NK-92 treated with Interleukin-12 subunit alpha and Interleukin-12 subunit beta, amount 100 ng/mL, for 24 hours (cell line): ENCODE results near the gene SARDH.

Source experiments
- DNase-seq: peaks from one replicate; lab custom pipeline; 2025; lab: John Stamatoyannopoulos, UW

The SARDH gene

DNA sequence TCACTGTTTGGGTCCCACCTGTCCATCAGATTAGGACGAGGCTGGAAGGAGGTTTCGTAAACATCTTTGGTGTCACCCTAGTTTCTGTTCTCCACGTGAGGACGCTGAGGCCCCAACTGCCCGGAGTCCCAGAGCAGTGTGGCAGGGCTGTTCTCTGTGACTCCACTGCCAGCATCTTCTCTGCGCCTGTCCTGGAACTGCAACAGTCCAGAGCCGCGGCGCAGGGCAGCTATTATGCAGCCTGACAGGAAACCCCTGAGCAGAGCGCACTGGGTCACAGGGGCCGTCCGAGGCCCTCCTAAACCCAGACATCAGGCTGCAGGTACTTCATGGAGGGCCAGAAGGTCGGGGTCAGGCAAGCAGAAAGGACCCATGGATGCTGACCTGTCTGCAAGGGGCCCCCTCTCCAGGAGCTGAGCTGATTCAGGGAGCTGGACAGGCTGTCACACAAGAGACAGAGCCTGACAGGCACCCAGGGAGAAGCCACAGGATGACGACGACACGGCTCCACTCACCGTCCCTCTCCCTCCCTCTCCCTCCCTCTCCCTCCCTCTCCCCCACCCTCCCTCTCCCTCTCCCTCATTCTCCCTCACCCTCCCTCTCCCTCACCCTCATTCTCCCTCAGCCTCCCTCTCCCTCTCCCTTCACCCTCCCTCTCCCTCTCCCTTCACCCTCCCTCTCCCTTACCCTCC is 70.2 kb downstream of the SARDH start:
- no peak for DNase-seq

DNA sequence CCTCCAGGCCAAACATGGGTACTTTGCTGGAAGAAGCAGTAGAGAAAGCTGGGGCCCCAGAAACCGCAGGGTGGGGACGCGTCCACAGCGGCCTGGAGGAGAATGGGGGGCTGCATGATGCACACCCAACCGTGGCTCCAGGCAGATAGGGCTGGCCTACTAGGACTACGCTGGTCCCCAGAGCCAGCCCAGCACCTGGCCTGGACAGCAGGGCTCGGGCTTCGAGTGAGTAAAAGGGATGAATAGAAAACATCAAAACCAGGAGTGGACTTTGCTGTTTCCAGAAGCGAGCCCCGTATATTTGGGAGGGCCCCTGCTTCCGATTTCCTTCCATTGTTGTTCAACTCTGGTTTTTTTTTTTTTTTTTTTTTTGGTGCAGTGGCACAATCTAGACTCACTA is 71.3 kb downstream of the SARDH start:
- no peak for DNase-seq

- DNase-seq, result no peak
Measured at GRCh38 chr9:133666387-133666786, 71.8 kb downstream of the SARDH start.

DNA sequence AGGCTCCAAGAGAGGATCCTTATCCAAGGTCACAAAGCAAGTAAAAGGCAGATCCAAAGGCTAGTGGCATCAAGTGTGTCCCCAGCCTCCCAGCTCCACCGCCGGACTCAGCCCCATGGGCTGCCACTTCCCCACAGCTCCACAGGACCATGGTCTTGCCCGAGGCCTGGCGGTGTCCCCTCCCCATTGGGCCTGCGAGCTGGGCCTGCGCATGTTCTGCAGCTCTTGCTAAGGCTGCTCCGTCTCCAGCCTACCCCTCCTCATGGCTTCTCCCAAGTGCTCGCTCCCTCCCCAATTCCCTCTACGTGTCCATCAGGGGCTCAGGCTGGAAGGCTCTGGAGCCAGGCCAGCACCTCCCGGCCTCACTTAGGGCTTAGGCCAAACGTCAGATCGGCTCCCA is 72.6 kb downstream of the SARDH start:
- no peak for DNase-seq

DNA sequence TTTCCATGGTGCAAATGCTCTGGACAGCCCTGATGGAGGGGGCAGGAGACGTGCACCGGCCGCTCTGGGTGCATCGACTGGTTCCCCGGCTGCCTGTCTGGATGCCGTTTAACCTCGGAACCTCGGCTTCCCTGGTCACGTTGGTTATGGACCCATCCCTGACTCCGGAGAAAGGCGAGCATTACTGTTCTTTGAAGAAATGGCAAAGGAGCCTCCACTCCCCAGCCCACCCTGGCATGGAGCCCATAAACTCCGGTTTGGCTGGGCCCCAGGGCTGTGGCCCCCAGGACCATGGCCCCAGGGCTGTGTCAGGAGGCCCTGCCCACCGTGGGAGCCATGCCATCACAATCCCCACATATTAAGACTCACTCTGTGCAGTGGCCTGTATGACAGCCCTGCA is 73.1 kb downstream of the SARDH start:
- no peak for DNase-seq

GRCh38 chr9:133664173-133665050 is 73.7 kb downstream of the SARDH start:
- no peak for DNase-seq

DNA sequence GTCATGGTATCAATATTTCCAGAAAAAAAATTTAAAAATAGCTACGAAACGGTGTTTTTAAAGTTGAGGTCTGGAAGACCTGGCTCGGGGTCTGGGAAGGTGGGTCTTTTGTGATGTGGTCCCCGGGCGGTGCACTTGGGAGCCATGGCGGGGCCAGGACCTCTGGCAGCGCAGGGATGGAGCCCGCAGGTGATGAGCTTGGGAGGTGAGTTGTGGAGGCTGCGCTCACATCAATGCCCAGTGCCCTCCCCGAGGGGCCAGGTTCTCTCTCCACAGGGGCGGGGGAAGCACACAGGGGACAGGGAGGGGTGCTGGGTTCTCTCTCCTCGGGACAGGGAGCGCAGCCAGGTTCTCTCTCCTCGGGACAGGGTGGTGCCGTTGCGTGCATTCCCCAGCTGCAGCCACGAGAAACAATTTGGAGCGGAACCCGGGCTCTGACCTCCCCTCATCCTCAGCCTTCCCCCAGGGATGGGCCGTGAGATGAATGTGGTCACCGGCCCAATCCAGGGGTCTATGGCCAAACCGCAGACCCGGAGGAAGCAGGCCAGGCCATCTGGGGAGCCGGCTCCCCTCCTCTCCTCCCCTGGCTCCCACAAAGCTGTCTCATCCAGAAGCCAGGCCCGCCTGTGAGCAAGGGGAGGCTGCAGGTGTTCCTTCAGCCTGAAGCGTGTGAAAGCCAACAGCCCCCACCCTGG is 76.2 kb downstream of the SARDH start:
- no peak for DNase-seq

- DNase-seq, result no peak
Measured at GRCh38 chr9:133659516-133659915, 78.6 kb downstream of the SARDH start.

GRCh38 chr9:133658442-133659431 is 79.4 kb downstream of the SARDH start:
- DNase-seq, result no peak

DNA sequence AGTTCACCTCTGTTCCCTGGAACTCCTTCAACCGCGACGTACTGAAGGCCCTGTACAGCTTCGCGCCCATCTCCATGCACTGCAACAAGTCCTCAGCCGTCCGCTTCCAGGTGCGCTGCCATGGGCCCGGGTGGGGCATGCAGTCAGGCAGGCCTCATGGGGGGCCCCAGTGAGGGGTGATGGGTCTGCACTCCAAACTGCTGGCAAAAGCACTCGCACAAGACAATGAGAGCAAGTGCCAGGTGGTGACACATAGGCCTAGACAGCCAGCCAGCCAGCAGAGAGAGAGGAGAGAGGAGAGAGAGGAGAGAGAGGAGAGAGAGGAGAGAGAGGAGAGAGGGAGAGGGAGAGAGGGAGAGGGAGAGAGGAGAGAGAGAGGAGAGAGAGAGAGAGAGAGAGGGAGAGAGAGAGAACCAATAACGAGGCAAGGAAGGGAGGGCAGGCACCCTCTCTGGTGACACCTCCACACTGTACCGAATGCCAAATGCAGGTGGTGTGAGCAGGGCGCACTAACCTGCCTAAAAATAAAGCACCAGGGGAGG is 81.0 kb downstream of the SARDH start:
- DNase-seq, result no peak

DNA sequence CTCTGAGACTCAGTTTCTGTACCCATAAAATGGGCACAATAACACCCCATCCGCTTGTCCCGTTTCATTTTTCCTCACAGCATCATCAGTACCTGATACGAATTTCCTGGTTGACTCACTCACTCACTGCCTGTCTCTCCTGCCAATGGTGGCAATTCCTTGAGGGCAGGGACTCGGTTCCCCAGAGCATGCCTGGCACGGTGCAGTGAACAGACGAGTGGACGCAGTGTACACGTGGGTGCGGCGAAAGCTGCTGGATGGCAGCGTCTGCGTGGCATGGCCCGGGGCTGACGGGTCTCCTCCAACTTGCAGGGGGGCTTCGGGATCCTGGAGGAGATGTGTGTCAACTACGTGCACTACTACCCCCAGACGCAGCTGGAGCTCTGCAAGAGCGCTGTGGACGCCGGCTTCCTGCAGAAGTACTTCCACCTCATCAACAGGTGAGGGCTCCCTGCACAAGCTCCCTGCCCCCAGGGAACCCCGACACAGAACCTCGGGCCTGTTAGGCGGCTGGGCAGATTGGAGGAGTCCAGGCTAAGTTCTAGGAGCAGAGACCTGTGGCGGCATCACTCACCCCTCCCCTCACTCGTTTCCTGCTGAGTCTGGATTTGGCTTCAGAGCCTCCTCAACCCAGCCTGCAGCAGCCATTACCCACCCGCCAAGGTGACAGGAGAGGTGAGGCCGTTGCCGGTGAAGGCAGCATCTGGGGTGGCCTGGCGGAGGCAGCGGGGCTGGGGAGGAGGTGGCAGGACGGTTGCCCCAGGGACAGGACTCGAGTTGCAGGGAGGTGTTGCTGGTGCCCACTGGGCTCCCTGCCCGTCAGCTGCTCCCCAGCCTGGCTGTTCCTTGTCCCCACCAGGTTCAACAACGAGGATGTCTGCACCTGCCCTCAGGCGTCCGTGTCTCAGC is 81.7 kb downstream of the SARDH start:
- DNase-seq, result no peak

- DNase-seq, result no peak
Measured at GRCh38 chr9:133655701-133656100, 82.5 kb downstream of the SARDH start.

GRCh38 chr9:133654736-133655657 is 83.2 kb downstream of the SARDH start:
- DNase-seq, result no peak

GRCh38 chr9:133653638-133654037 is 84.5 kb downstream of the SARDH start:
- DNase-seq, result no peak

GRCh38 chr9:133650026-133650425 is 88.1 kb downstream of the SARDH start:
- DNase-seq, result no peak

GRCh38 chr9:133649194-133649593 is 89.0 kb downstream of the SARDH start:
- no peak for DNase-seq

DNA sequence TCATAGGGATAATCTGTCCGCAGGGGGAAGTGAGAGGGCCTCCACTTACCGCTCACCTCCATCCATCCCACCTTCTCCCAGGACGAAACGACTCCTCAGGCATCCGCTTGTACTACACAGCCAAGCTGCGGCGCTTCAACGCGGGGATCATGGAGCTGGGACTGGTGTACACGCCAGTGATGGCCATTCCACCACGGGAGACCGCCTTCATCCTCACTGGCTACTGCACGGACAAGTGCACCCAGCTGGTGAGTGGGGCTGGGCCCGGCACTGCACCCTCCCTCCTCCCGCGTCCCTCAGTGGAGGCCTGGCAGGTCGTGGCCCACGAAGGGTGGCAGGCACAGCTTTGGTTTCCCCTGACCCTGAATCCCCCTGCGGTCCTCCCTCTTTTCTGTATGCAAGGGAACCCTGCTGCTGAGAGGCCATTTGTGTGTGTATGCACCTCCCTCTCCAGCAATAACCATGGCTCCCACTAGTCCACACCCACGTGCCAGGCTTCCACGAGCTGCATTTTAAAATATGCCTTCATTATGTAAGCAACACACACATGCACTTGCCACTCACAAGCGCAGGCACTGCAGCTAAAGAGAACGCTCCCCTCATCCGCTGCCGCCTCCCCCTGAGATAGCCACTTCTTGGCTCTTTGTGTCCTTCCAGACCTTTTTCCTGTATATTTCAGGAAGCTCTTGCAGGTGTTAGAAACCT is 90.2 kb downstream of the SARDH start:
- no peak for DNase-seq

- DNase-seq, result no peak
Measured at GRCh38 chr9:133647148-133647547, 91.0 kb downstream of the SARDH start.
